ENCODE data around the gene DHCR7.

DHCR7 gene

DNA sequence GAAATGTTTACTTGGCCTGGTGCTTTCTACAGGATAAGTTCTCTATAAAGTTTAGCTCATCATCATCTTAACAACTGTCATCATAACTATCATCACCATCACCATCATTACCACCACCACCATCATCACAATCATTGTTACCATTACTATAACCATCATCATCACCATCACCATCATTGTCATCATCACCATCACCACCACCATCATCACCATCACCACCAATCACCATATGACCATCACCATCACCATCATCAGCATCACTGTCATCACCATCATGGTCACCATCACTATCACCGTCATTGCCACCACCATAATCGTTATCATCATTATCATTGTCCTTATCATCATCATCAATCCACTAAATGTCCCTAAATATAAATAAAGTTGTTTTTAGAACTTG lies 54.9 kb downstream of the DHCR7 start:
- Histone ChIP-seq H3K9ac (ENCODE audit: low read length) (no peak overlapping the region), H3K36me3 (ENCODE audit: low read length) (no peaks in the 10 kb centered on the region), H3K9me3 (ENCODE audit: insufficient read depth, low read length) (no peaks in the 10 kb centered on the region), H3K4me2 (ENCODE audit: low read depth, low read length, poor library complexity, severe bottlenecking) (no peak overlapping the region), H3K27me3 (ENCODE audit: low read length) (no peaks in the 10 kb centered on the region), H2AFZ (ENCODE audit: low read depth, low read length, severe bottlenecking) (no peak overlapping the region), H3F3A (ENCODE audit: insufficient read depth) (no peaks in the 10 kb centered on the region), H3K9me2 (replicated peaks; ENCODE audit: insufficient read depth, low read length) (no peaks in the 10 kb centered on the region), H3K79me2 (ENCODE audit: insufficient read depth, low read length) (no peaks in the 10 kb centered on the region), H3K27ac (ENCODE audit: low read depth, low read length) (no peak overlapping the region), H4K20me1 (ENCODE audit: low read depth, low read length) (no peaks in the 10 kb centered on the region), H3K4me3 (ENCODE audit: insufficient read depth, low read length, poor library complexity, severe bottlenecking) (no peak overlapping the region)
- TF ChIP-seq, protein P1, sequence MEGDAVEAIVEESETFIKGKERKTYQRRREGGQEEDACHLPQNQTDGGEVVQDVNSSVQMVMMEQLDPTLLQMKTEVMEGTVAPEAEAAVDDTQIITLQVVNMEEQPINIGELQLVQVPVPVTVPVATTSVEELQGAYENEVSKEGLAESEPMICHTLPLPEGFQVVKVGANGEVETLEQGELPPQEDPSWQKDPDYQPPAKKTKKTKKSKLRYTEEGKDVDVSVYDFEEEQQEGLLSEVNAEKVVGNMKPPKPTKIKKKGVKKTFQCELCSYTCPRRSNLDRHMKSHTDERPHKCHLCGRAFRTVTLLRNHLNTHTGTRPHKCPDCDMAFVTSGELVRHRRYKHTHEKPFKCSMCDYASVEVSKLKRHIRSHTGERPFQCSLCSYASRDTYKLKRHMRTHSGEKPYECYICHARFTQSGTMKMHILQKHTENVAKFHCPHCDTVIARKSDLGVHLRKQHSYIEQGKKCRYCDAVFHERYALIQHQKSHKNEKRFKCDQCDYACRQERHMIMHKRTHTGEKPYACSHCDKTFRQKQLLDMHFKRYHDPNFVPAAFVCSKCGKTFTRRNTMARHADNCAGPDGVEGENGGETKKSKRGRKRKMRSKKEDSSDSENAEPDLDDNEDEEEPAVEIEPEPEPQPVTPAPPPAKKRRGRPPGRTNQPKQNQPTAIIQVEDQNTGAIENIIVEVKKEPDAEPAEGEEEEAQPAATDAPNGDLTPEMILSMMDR (IDR thresholded peaks at IDR 0.05; ENCODE audit: insufficient read depth, low read length, poor library complexity, severe bottlenecking) = no peak
- TF ChIP-seq EZH2phosphoT487 (conservative IDR thresholded peaks at IDR 0.05; ENCODE audit: low read length) = no peak

DNA sequence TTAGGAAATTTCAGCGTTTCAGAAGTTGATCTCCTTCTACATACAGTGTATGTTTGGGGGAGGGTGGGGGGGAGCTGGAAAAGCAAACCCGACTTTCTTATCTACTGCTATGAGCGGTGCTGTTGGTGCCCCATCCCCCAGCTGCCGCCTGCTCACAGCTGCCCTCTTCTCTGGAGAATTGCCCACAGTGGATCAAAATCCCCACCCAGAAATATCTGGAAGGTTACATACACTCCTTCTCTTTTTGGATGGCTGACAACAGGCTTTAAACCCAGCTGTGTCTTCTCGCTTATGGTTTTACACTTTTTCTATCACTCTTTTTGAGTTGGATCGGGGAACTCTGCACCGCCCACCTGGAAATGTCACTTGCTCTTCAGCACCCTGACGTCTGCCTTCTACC lies 56.4 kb downstream of the DHCR7 start:
- TF ChIP-seq, protein P1 (IDR thresholded peaks at IDR 0.05; ENCODE audit: insufficient read depth, low read length, poor library complexity, severe bottlenecking) = no peak
- no peak for TF ChIP-seq EZH2phosphoT487 (conservative IDR thresholded peaks at IDR 0.05; ENCODE audit: low read length)
- Histone ChIP-seq H3K27ac (ENCODE audit: low read depth, low read length) (no peak overlapping the region), H3K4me2 (ENCODE audit: low read depth, low read length, poor library complexity, severe bottlenecking) (no peak overlapping the region), H3K9me2 (replicated peaks; ENCODE audit: insufficient read depth, low read length) (no peaks in the 10 kb centered on the region), H3F3A (ENCODE audit: insufficient read depth) (no peaks in the 10 kb centered on the region), H3K79me2 (ENCODE audit: insufficient read depth, low read length) (no peaks in the 10 kb centered on the region), H3K36me3 (ENCODE audit: low read length) (no peaks in the 10 kb centered on the region), H4K20me1 (ENCODE audit: low read depth, low read length) (no peaks in the 10 kb centered on the region), H3K9me3 (ENCODE audit: insufficient read depth, low read length) (no peaks in the 10 kb centered on the region), H3K27me3 (ENCODE audit: low read length) (no peaks in the 10 kb centered on the region), H3K4me3 (ENCODE audit: insufficient read depth, low read length, poor library complexity, severe bottlenecking) (no peak overlapping the region), H2AFZ (ENCODE audit: low read depth, low read length, severe bottlenecking) (no peak overlapping the region), H3K9ac (ENCODE audit: low read length) (no peak overlapping the region)

DNA sequence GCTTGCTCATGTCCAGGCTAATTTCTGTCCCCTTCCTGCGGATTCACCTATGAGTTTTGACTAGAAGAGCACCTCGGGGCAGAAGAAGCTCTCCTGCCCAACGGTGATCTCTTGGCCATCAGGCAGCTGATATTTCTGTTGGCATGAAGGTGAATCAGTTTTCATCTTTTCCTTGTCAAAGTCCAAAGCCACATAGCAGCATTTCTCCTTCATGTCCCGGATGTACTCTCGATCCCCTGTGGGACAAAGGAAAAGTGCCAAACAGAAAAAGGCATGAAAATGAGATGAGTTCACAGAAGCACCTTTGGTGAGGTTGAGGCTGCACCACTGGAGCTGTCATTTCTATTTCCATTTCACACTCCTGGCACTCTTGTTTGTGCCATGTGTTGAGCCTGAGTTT lies 56.8 kb downstream of the DHCR7 start:
- Histone ChIP-seq H3K4me3 (ENCODE audit: insufficient read depth, low read length, poor library complexity, severe bottlenecking) (no peak overlapping the region), H3F3A (ENCODE audit: insufficient read depth) (no peaks in the 10 kb centered on the region), H3K4me2 (ENCODE audit: low read depth, low read length, poor library complexity, severe bottlenecking) (no peak overlapping the region), H3K27me3 (ENCODE audit: low read length) (no peaks in the 10 kb centered on the region), H3K36me3 (ENCODE audit: low read length) (no peaks in the 10 kb centered on the region), H3K9me3 (ENCODE audit: insufficient read depth, low read length) (no peaks in the 10 kb centered on the region), H3K9me2 (replicated peaks; ENCODE audit: insufficient read depth, low read length) (no peaks in the 10 kb centered on the region), H3K9ac (ENCODE audit: low read length) (no peak overlapping the region), H4K20me1 (ENCODE audit: low read depth, low read length) (no peaks in the 10 kb centered on the region), H2AFZ (ENCODE audit: low read depth, low read length, severe bottlenecking) (no peak overlapping the region), H3K79me2 (ENCODE audit: insufficient read depth, low read length) (no peaks in the 10 kb centered on the region), H3K27ac (ENCODE audit: low read depth, low read length) (no peak overlapping the region)
- TF ChIP-seq EZH2phosphoT487 (conservative IDR thresholded peaks at IDR 0.05; ENCODE audit: low read length) = no peak
- TF ChIP-seq, protein P1 (IDR thresholded peaks at IDR 0.05; ENCODE audit: insufficient read depth, low read length, poor library complexity, severe bottlenecking) = no peak

Data from SU-DHL-6 (cell line).